ENCODE data around the gene TESK2.
"Not testable (repeated sequence)": the region's sequence is repeated elsewhere in the genome, so short reads cannot be mapped to it uniquely, and the experiment has no call there.

TESK2 gene

GRCh38 chr1:45510036-45510971 is 19.3 kb upstream of the TESK2 start:
- DNase-seq (ENCODE audit: low read depth) = no peak

GRCh38 chr1:45508295-45509151 is 17.6 kb upstream of the TESK2 start:
- DNase-seq (ENCODE audit: low read depth) = no peak

- DNase-seq (ENCODE audit: low read depth) = no peak
Measured at GRCh38 chr1:45507893-45508292, 16.9 kb upstream of the TESK2 start.

GRCh38 chr1:45507195-45507594 is 16.2 kb upstream of the TESK2 start:
- no peak for DNase-seq (ENCODE audit: low read depth)

- no peak for DNase-seq (ENCODE audit: low read depth)
Measured at GRCh38 chr1:45503462-45504360, 12.7 kb upstream of the TESK2 start.

- no peak for DNase-seq (ENCODE audit: low read depth)
Measured at GRCh38 chr1:45501505-45501859, 10.5 kb upstream of the TESK2 start.

GRCh38 chr1:45499415-45499769 is 8.4 kb upstream of the TESK2 start:
- no peak for DNase-seq (ENCODE audit: low read depth)

- DNase-seq (ENCODE audit: low read depth) = no peak
Measured at GRCh38 chr1:45498279-45498678, 7.3 kb upstream of the TESK2 start.

GRCh38 chr1:45493116-45493697 is 2.2 kb upstream of the TESK2 start:
- no peak for DNase-seq (ENCODE audit: low read depth)

- no peak for DNase-seq (ENCODE audit: low read depth)
Measured at GRCh38 chr1:45492691-45493090, 1.7 kb upstream of the TESK2 start.

GRCh38 chr1:45491487-45492260 is 711 bp upstream of the TESK2 start:
- no peak for DNase-seq (ENCODE audit: low read depth)

- DNase-seq (ENCODE audit: low read depth) = no peak
Measured at GRCh38 chr1:45490121-45490625, 790 bp downstream of the TESK2 start.

GRCh38 chr1:45489379-45489778 is 1.6 kb downstream of the TESK2 start:
- DNase-seq (ENCODE audit: low read depth) = peak; percentile 53

GRCh38 chr1:45488666-45489377 is 2.1 kb downstream of the TESK2 start:
- DNase-seq (ENCODE audit: low read depth) = no peak

- DNase-seq (ENCODE audit: low read depth) = no peak
Measured at GRCh38 chr1:45485949-45486348, 5.0 kb downstream of the TESK2 start.

- DNase-seq (ENCODE audit: low read depth) = no peak
Measured at GRCh38 chr1:45479039-45479748, 11.8 kb downstream of the TESK2 start.

GRCh38 chr1:45478121-45478814 is 12.7 kb downstream of the TESK2 start:
- no peak for DNase-seq (ENCODE audit: low read depth)

GRCh38 chr1:45477646-45478045 is 13.3 kb downstream of the TESK2 start:
- DNase-seq (ENCODE audit: low read depth) = no peak

GRCh38 chr1:45474194-45474593 is 16.8 kb downstream of the TESK2 start:
- DNase-seq (ENCODE audit: low read depth) = not testable (repeated sequence)
